NOMO-1 (cell line): Measurements from ENCODE around the gene KIFC3.
"Not testable (repeated sequence)": the region's sequence is repeated elsewhere in the genome, so short reads cannot be mapped to it uniquely, and the experiment has no call there.

ENCODE experiments used
- DNase-seq, 2 experiments: peaks; one replicate each; lab custom pipeline; 2025; ENCODE audit not compliant: unreplicated experiment in 2 of 2; lab: John Stamatoyannopoulos, UW

KIFC3 gene

GRCh38 chr16:57788252-57788841 is 13.9 kb downstream of the KIFC3 start:
- no peak for DNase-seq

DNA sequence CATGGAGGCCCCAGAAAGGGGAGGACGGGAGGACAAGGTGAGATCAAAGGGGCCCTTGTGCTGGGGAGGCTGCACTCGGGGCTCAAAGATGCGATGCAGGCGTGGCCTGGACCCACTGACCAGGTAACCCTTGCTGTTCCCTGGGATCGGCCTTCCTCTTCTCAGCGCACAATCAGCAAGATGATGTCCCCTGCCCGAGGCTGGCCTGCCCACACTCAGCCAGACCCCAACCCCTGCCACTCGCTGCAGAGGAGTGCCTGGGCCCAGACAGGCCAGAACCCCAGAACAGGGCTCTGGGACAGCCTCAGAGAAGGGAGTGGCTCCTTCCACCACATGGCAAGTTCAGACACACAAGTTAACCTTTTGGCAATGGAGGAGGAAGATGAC is 14.8 kb downstream of the KIFC3 start:
- DNase-seq: no peak

DNA sequence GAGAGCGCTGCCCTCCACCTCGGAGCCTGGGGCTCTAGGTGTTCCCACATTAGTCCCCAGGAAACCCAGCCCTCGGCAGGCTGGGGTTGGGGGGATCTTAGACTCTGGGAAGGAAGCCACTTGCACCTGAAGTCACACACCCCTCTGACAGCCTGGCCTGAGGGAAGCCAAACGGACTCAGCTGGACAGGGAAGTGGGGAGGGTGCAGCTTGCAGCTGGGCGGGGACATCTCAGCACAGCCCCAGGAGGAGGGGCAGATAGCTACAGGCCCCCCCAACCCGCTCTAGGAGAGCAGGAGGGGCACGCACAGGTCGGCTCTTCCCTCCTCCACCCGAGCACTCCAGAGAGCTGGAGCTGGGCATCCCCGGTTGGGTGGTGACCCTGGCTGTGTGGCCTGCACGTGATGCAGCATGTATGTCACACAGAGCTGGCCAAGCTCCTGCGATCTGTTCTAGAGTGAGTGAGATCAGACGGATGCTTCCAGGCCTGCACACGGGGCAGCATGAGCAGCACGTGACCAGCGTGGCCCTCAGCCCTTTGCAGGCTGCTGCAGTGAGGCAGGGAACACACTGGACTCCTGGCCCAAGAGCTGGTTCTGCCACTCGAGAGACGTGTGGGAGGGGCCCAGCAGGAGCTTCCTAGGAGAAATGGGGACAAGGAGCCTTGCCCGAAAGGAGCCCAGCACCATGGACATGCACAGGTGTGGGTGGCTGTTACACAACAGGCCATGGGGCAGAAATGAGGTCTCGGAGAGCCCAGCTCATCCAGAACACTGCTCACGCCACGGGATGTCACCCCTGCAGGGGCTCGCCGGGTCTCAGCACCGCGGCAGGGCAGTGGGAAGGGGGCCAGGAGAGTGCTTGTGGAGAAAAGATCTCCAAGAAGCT is 15.4 kb downstream of the KIFC3 start:
- no peak for DNase-seq

GRCh38 chr16:57785924-57786323 is 16.4 kb downstream of the KIFC3 start:
- DNase-seq: no peak

DNA sequence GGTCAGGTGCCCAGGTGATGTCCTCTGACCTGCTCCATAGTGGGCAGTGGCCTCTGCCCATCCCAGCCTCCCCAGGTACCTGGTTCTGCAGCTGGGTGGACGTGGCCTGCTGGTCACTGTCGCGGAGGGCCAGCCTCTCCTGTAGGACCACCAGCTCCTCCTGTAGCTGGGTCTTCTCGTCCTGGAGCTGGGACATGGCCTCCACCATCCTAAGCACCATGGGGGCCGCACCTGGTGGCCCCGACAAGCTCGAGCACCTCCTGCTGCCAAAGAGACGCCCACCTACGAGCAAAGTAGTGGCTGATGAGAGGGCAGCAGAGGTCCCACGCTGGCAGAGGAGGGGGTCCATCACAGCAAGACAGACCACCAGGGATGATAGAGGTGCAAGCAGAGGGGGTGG is 16.9 kb downstream of the KIFC3 start:
- DNase-seq: no peak

DNA sequence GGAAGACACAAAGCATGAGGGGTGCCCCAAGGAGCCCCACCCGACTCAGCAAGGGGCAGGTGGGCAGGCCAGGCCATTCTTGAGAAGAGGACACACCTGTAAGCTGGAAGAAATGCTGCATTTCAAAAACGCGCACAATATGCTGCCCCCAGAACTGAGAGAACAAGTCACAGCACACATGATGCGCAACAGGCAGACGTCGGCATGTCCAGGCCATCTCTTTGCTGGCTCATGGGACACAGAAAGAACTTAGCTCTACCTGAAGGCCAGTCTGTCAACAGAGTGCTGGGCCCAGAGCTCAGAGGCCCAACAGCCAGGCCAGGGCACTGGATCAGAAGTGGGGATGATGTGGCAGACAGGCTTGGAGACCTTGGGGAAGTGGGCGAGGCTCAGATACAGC is 18.0 kb downstream of the KIFC3 start:
- DNase-seq: no peak

GRCh38 chr16:57783883-57784282 is 18.4 kb downstream of the KIFC3 start:
- DNase-seq: no peak

DNA sequence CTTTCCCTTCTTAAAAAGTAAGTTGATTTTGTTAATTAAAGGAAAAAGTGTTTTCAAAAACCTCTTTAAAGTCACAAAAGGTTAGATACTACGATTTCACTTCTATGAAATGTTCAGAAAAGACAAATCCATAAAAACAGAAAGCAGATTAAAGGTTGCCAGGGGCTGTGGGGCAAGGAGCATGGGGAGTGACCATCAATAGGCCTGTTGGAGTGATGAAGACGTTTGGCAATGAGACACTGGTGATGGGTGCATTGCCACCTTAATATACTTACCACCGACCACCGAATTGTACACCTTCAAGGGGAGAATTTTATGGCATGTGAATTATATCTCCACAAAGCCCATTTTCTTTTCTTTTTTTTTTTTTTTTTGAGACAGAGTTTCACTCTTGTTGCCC is 19.2 kb downstream of the KIFC3 start:
- no peak for DNase-seq

- not testable (repeated sequence) for DNase-seq
These were observed 19.7 kb downstream of the KIFC3 start for GRCh38 chr16:57782607-57783055.

GRCh38 chr16:57781741-57782606 is 20.3 kb downstream of the KIFC3 start:
- DNase-seq: no peak

GRCh38 chr16:57781349-57781740 is 20.9 kb downstream of the KIFC3 start:
- DNase-seq: no peak

GRCh38 chr16:57779836-57780235 is 22.5 kb downstream of the KIFC3 start:
- DNase-seq: not testable (repeated sequence)

GRCh38 chr16:57778658-57779057 is 23.6 kb downstream of the KIFC3 start:
- no peak for DNase-seq

DNA sequence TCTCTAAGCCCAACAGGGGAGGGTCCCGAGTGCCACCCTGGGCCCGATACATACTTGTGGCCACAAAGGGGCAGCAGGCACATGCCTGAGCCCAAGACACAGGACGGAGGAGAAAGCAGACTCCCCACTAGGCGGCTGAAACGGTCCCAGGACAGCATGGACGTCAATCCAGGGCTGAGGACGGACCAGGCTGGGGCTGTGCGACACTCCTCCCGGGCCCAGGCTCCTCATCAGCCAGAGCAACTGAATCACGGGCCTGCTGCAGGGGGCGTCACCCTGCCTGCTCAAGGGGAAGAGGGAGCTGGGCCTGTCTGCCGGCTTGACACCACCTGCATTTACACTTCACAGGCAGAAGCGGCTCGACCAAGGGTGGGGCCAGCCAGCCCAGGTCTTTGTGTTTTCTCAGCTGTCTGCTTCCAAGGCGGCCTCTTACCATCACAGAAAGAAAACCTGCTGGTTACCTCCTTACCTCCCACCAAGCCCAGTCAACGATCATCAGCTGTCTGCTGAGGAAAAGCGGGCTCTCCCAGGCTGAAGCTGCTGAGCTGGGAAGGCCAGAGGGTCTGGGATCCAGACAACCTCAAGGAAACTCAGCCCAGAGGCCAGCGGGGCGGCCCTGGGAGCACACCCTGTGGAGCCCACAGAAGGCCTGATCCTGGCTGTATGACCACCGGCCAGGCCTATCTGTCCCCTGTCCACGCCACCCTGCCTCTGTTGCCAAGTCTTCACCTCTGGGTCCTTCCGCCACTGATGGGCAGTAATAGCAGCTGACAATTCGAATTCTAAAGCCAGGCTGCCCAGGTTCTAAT is 26.4 kb downstream of the KIFC3 start:
- no peak for DNase-seq

GRCh38 chr16:57774705-57775285 is 27.5 kb downstream of the KIFC3 start:
- no peak for DNase-seq

- no peak for DNase-seq
These were observed 28.5 kb downstream of the KIFC3 start for GRCh38 chr16:57773655-57774295.

- DNase-seq: no peak
These were observed 29.3 kb downstream of the KIFC3 start for GRCh38 chr16:57773019-57773418.

DNA sequence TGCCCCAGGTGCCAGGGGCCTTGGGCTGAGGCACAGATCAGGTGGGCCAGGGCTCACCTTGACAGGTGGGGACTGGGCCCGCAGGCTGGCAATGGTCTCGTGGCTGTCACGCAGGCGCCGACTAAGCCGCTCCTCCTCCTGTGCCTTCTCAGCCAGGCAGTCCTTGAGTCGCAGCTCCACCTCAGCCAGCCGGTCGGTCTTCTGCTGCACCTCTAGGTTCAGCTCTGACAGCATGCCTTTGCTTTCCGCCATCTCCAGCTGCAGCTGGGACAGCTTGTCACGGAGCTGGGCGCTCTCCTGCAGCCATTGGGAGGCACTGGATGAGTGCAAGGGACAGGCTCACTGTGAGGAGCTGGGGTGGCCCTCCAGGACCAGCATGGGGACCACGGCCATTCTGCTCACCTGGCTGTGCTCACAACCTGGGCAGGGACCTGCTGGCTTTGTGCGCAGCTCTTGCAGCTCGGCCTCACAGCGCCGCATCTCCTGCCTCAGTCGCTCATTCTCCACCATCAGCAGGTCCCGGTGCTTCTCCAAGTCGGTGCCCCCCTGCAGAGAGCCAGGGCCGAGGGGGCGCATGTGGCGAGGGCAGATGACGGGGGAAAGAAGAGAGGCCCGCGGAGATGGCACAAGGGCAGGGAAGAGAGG is 31.0 kb downstream of the KIFC3 start:
- no peak for DNase-seq

DNA sequence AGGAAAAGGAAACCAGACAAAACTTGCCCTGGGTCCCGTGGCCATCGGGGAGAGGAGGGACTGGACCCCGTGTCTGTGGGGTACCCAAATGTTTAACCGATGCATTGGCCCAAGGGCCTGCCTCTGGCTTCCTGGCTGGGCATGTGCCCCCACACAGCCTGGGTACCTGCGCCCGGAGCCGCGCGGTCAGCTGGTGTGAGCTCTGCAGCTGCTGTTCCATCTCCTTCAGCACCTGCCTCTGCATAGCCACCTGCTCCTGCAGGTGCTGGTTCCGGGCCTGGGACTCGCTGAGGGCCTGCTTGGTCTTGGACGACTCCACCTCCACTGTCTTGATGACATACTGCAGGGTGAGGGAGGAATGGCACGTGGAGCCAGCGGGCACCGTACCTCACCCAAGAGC is 31.9 kb downstream of the KIFC3 start:
- DNase-seq: no peak
